GM23338 (cell line): ENCODE data around the gene KRT8. TPM values are rescaled to one million over a fixed set of nuclear protein-coding genes. Genes with fewer than 3 reads are reported as not detected.

Experiments used
- ATAC-seq: fragments of 200-7000 bp; cut with Tn5 transposase; 3 replicates; pipeline ENCODE4 v1.9.1; 2020
- DNase-seq: peaks from one replicate; pipeline ENCODE4 v3.0.0-alpha.2; 2015; ENCODE audit warnings: low spot score
- H2AFZ ChIP-seq: fragments of 200-600 bp; sonication (generic); 2 replicates; pipeline ENCODE4 v1.8.0; 2016; ENCODE audit warnings: antibody characterized with exemption, mild to moderate bottlenecking, moderate library complexity
- H3F3A ChIP-seq: fragments of 200-600 bp; sonication (generic); replicated peaks from 2 replicates; pipeline ENCODE4 v1.8.0; 2017; ENCODE audit warnings: antibody characterized with exemption, mixed run types, low read depth
- H3K27ac ChIP-seq: fragments of 200-600 bp; sonication (generic); 2 replicates; pipeline ENCODE4 v1.6.1; 2016; ENCODE audit warnings: low read depth
- H3K27me3 ChIP-seq: fragments of 200-600 bp; sonication (generic); 2 replicates; pipeline ENCODE4 v1.8.0; 2016; ENCODE audit warnings: mild to moderate bottlenecking, mixed run types, moderate library complexity; ENCODE audit not compliant: insufficient read depth
- H3K36me3 ChIP-seq: fragments of 200-600 bp; sonication (generic); 2 replicates; pipeline ENCODE4 v1.8.0; 2016; ENCODE audit warnings: mild to moderate bottlenecking; ENCODE audit not compliant: insufficient read depth
- H3K4me1 ChIP-seq: fragments of 200-600 bp; sonication (generic); 2 replicates; pipeline ENCODE4 v1.8.0; 2016; ENCODE audit warnings: mild to moderate bottlenecking, moderate library complexity; ENCODE audit not compliant: insufficient read depth
- H3K4me2 ChIP-seq: fragments of 200-600 bp; sonication (generic); 2 replicates; pipeline ENCODE4 v1.7.1; 2017; ENCODE audit warnings: mixed run types
- H3K4me3 ChIP-seq: fragments of 200-600 bp; sonication (generic); 2 replicates; pipeline ENCODE4 v1.6.1; 2016; ENCODE audit warnings: mixed run types
- H3K79me2 ChIP-seq: fragments of 200-600 bp; sonication (generic); replicated peaks from 2 replicates; pipeline ENCODE4 v1.8.0; 2017; ENCODE audit warnings: mild to moderate bottlenecking; ENCODE audit not compliant: insufficient read depth
- H3K9me2 ChIP-seq: fragments of 200-600 bp; sonication (generic); 2 replicates; pipeline ENCODE4 v1.8.0; 2017; ENCODE audit not compliant: insufficient read depth
- H4K20me1 ChIP-seq: fragments of 200-600 bp; sonication (generic); replicated peaks from 2 replicates; pipeline ENCODE4 v1.8.0; 2017; ENCODE audit warnings: mild to moderate bottlenecking; ENCODE audit not compliant: insufficient read depth
- H3K27ac Mint-ChIP-seq: 2 replicates; pipeline ENCODE4 v1.8.0; 2020; ENCODE audit warnings: inconsistent platforms, mild to moderate bottlenecking, moderate library complexity, mixed read lengths
- H3K27me3 Mint-ChIP-seq: 3 replicates; pipeline ENCODE4 v1.8.0; 2022; ENCODE audit warnings: low read depth, mild to moderate bottlenecking, moderate library complexity, mixed read lengths, inconsistent platforms; ENCODE audit not compliant: insufficient read depth, poor library complexity
- H3K36me3 Mint-ChIP-seq: 3 replicates; pipeline ENCODE4 v1.8.0; 2021; ENCODE audit warnings: low read depth, mild to moderate bottlenecking, inconsistent platforms, moderate library complexity, mixed read lengths
- H3K4me1 Mint-ChIP-seq: 3 replicates; pipeline ENCODE4 v1.8.0; 2020; ENCODE audit warnings: mild to moderate bottlenecking, inconsistent platforms, mixed read lengths
- H3K4me3 Mint-ChIP-seq: 3 replicates; pipeline ENCODE4 v1.8.0; 2021; ENCODE audit warnings: moderate library complexity, mild to moderate bottlenecking, inconsistent platforms, mixed read lengths
- H3K9me3 Mint-ChIP-seq: 3 replicates; pipeline ENCODE4 v1.8.0; 2020; ENCODE audit warnings: moderate library complexity, mild to moderate bottlenecking, inconsistent platforms, mixed read lengths
- CTCF ChIP-seq, 2 experiments: fragments of 200-600 bp in 1 of 2; sonication (generic) in 1 of 2; conservative IDR thresholded peaks; 2 replicates each; pipeline versions ENCODE4 v1.5.1 to v1.6.1; 2016 to 2017; ENCODE audit warnings: antibody characterized with exemption in 2 of 2, low read depth in 2 of 2, mild to moderate bottlenecking in 2 of 2, moderate library complexity in 1 of 2
- NANOG ChIP-seq: IDR thresholded peaks from 2 replicates; pipeline ENCODE4 v1.6.1; 2016; ENCODE audit warnings: antibody characterized with exemption, borderline replicate concordance
- STAT1 ChIP-seq: IDR thresholded peaks from one replicate; pipeline ENCODE4 v1.6.1; 2016; ENCODE audit warnings: antibody characterized with exemption; ENCODE audit not compliant: unreplicated experiment
- ZNF114 ChIP-seq: fragments of 250-450 bp; sonication (Bioruptor Pico); IDR thresholded peaks from 2 replicates; pipeline ENCODE4 v1.5.0; 2020; ENCODE audit warnings: mild to moderate bottlenecking, moderate library complexity
- ZNF331 ChIP-seq: fragments of 250-450 bp; sonication (Bioruptor Pico); IDR thresholded peaks from 2 replicates; pipeline ENCODE4 v1.5.0; 2020; ENCODE audit warnings: low read depth, mild to moderate bottlenecking, moderate library complexity
- ZNF462 ChIP-seq: fragments of 250-450 bp; sonication (Bioruptor Pico); IDR thresholded peaks from 2 replicates; pipeline ENCODE4 v1.5.0; 2020; ENCODE audit warnings: mild to moderate bottlenecking, moderate library complexity
- polyA plus RNA-seq: library from polyadenylated mRNA; unstranded; fragments of >200 nt; fragmentation: Nextera tagmentation; extraction: Ambion mirVana; gene quantifications from 2 replicates; pipeline ENCODE4 v1.2.1, GENCODE V29; 2016
- total RNA-seq: library from RNA; depleted of rRNA; stranded (reverse); fragments of >200 nt; shearing (Covaris generic); gene quantifications from 2 replicates; pipeline ENCODE4 v1.2.3, GENCODE V29; 2014

Gene KRT8
- total and polyA plus RNA-seq, 2 experiments from 2014 or later: 250 to 322 TPM

GRCh38 chr12:52870361-52871290, 34.2 kb downstream of the KRT8 start:
- no peaks in the 10 kb centered on the region for H3K79me2 ChIP-seq
- 0 out of 2 replicates have a peak, but pooled peaks cover 3% of the 10 kb centered on the region for H3F3A ChIP-seq
- H3K9me2 ChIP-seq: no peaks in the 10 kb centered on the region
- DNase-seq (peak; percentile 85), ATAC-seq (peak; percentile 79)
- Mint-ChIP-seq H3K4me1 (peaks cover 17% of the 10 kb centered on the region), H3K27me3 (peaks cover 15% of the 10 kb centered on the region), H3K9me3 (no peaks in the 10 kb centered on the region), H3K36me3 (no peaks in the 10 kb centered on the region), H3K4me3 (no peak overlapping the region), H3K27ac (no peak overlapping the region)
- H2AFZ ChIP-seq: no peak overlapping the region
- H3K4me3 ChIP-seq: no peak overlapping the region
- H4K20me1 ChIP-seq: no peaks in the 10 kb centered on the region
- TF ChIP-seq ZNF114 (CRISPR knock-in tag): no peak
- TF ChIP-seq CTCF (conservative IDR thresholded peaks at IDR 0.05; ENCODE audit: low read depth in 2 of 2): peak; percentile 87 to 93
- TF ChIP-seq NANOG: no peak
- no peak for TF ChIP-seq ZNF331 (CRISPR knock-in tag)
- H3K36me3 ChIP-seq: no peaks in the 10 kb centered on the region
- H3K4me2 ChIP-seq: 0 out of 2 replicates have a peak overlapping the region, but pooled peaks have one; percentile 57
- H3K27ac ChIP-seq: no peak overlapping the region
- H3K4me1 ChIP-seq: no peaks in the 10 kb centered on the region; the same call in 1 of the 2 replicates
- peaks cover 19% of the 10 kb centered on the region for H3K27me3 ChIP-seq

GRCh38 chr12:52867642-52868041, 37.2 kb downstream of the KRT8 start:
- no peaks in the 10 kb centered on the region for H3K27me3 ChIP-seq
- no peak for TF ChIP-seq STAT1
- TF ChIP-seq ZNF462 (CRISPR knock-in tag): no peak
- TF ChIP-seq ZNF114 (CRISPR knock-in tag): no peak
- no peak for TF ChIP-seq CTCF (conservative IDR thresholded peaks at IDR 0.05; ENCODE audit: low read depth in 2 of 2)

More at GRCh38 chr12:52867642-52868041, 37.2 kb downstream of the KRT8 start:
- no peaks in the 10 kb centered on the region for H3K36me3 ChIP-seq
- H3K4me1 Mint-ChIP-seq: peaks cover 6% of the 10 kb centered on the region; the same call in 2 of the 3 replicates
- no peaks in the 10 kb centered on the region for H3K9me2 ChIP-seq
- H3K4me1 ChIP-seq: no peaks in the 10 kb centered on the region
- no peak overlapping the region for H3K27ac Mint-ChIP-seq
- peak overlapping the region; percentile 76 for H2AFZ ChIP-seq
- peak; percentile 33 for ATAC-seq
- no peaks in the 10 kb centered on the region for H4K20me1 ChIP-seq
- H3K4me3 Mint-ChIP-seq: no peak overlapping the region
- no peaks in the 10 kb centered on the region for H3K79me2 ChIP-seq
- H3K27me3 Mint-ChIP-seq: peaks cover 10% of the 10 kb centered on the region
- no peaks in the 10 kb centered on the region for H3K9me3 Mint-ChIP-seq
- H3K4me3 ChIP-seq: no peak overlapping the region
- no peaks in the 10 kb centered on the region for H3K36me3 Mint-ChIP-seq
- DNase-seq: peak; percentile 54
- H3F3A ChIP-seq: no peaks in the 10 kb centered on the region
- H3K4me2 ChIP-seq: no peak overlapping the region
- H3K27ac ChIP-seq: no peak overlapping the region
